Vagina (tissue), 2 donors: ENCODE measurements around the gene MTHFD1L.

Source experiments
- CTCF ChIP-seq, 3 experiments: fragments of 450-650 bp in 2 of 3; fragments of 200-600 bp in 1 of 3; sonication (generic) in 1 of 3; IDR thresholded peaks; one replicate each; pipeline ENCODE4 v1.5.1; 2017 to 2019; ENCODE audit warnings: antibody characterized with exemption in 3 of 3, mild to moderate bottlenecking in 2 of 3, moderate library complexity in 2 of 3
- POLR2A ChIP-seq, 2 donors: fragments of 450-650 bp; IDR thresholded peaks; one replicate each; pipeline ENCODE4 v1.6.1; 2017; ENCODE audit warnings: antibody characterized with exemption in 2 of 2, mild to moderate bottlenecking in 2 of 2, moderate library complexity in 2 of 2
- POLR2AphosphoS5 ChIP-seq, 2 donors: sonication (generic); formaldehyde crosslinking; IDR thresholded peaks; one replicate each; pipeline ENCODE4 v1.9.0; 2017; ENCODE audit warnings: antibody characterized with exemption in 2 of 2, mild to moderate bottlenecking in 2 of 2, low read depth in 1 of 2; ENCODE audit not compliant: insufficient read depth in 1 of 2

GRCh38 chr6:151088963-151089362 is 223.5 kb downstream of the MTHFD1L start:
- TF ChIP-seq CTCF (IDR thresholded peaks at IDR 0.05) (no peak), POLR2A (IDR thresholded peaks at IDR 0.05) (no peak), POLR2AphosphoS5 (IDR thresholded peaks at IDR 0.05; ENCODE audit: insufficient read depth in 1 of 2, low read depth in 1 of 2) (no peak)
